Inflammatory macrophage treated with lipopolysaccharide for 1 hour (primary cell): ENCODE results near the gene DKKL1.

Experiments
- DNase-seq, 2 donors: peaks; one replicate each; pipeline ENCODE4 v3.0.0-alpha.2; 2020 to 2022

Gene DKKL1

GRCh38 chr19:49338023-49338677, 25.5 kb upstream of the DKKL1 start:
- DNase-seq: no peak

DNA sequence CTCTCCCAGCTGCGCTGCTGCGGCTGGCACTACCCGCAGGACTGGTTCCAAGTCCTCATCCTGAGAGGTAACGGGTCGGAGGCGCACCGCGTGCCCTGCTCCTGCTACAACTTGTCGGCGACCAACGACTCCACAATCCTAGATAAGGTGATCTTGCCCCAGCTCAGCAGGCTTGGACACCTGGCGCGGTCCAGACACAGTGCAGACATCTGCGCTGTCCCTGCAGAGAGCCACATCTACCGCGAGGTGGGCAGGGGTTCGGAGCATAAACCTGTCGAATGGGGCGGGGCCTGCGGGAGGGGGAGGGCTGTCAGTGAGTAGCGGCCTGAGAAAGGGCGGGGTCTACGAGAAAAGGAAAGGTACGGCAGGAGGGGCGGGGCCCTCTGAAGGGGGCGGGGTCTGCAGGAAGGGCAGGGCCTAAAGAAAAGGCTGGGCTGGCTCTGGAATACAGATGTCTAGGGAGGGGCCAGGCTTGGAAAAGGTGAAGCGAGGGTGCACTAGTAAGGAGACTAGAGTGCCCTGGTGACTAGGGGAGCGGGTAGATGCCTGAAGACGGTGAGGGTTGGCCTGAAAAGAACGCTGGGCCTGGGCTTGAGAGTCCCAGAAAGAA, 24.9 kb upstream of the DKKL1 start:
- DNase-seq: no peak

- no peak for DNase-seq
Measured at GRCh38 chr19:49339301-49340068, 24.2 kb upstream of the DKKL1 start.

- DNase-seq: peak in 1 of 2 donors; percentile 26
Measured at GRCh38 chr19:49340069-49340864, 23.4 kb upstream of the DKKL1 start.

- DNase-seq: no peak
Measured at GRCh38 chr19:49340865-49341718, 22.6 kb upstream of the DKKL1 start.

DNA sequence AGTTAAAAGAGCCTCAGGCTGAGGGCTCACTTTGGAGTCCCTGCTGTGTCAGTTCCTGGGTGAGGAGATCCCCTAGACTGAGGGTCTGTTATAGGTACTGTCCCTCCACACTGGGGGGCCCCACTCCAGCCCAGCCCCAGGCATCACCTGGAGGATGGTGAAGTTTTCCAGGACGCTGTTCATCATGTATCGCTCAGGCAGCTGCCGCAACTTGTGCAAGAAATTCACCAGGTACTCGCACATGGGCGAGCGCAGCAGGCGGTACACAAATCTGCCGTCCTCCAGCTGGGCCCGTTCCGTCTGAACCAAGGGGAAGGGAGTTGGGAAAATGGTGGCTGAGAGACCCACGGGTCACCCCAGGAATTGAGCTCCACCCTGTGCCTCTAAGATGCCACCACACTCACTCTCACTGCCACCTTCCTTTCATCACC, 21.4 kb upstream of the DKKL1 start:
- DNase-seq: no peak

DNA sequence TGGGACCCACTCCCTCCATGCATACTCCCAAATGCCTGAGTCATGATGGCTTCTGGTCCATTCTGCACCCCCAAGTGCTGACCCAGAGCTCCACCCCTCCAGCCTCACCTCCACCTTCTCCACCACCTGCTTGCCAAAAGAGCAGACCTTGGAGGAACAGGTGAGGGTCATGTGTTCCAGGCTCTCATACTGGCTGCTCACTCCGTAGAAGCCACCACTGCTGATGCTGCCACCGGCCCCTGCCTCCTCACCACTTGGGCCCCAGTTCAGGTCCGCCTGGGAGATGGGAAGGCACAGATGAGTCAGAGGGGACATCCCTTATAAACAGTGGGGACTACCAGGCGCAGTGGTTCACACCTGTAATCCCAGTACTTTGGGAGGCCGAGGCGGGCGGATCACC, 20.6 kb upstream of the DKKL1 start:
- DNase-seq: no peak

DNA sequence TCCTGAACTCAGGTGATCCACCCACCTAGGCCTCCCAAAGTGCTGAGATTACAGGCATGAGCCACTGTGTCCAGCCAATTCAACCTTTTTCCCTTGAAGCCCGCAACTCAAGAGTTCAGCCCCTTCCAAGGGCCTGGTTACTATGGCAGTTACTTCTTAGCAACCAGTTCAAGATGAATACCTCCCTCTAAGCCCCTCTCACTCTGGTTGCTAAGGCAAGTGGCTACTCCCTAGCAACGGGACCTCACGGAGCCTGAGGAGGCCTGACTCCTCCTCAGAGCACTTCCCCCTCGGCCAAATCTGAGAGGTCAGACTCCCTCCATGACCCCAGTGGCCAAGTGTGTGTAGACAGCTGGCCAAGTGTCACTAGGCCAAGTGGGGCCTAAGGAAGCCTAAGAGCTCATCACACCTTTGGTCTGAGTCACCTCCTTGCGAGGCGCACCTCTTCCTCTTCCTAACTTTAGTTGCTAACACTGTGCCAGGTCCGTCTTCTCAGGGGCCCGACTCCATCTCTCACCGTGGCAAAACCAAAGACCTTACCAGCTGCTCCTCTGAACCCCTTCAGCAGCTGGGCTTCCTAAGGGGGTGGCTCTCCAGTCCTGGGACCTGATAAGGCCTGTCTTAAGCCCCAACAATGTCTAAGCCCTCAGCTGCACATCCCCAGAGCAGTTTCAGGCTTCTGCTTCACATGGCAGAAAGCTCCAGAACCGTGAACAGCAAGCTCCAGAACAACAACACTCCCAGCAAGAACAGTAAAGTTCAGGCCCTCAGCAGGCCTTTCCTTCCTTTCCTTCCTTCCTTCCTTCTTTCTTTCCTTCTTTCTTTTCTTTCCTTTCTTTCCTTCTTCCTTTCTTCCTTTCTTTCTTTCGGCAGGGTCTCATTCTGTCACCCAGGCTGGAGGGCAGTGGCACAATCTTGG, 18.9 kb upstream of the DKKL1 start:
- no peak for DNase-seq

- no peak for DNase-seq
Measured at GRCh38 chr19:49347191-49347590, 16.5 kb upstream of the DKKL1 start.

DNA sequence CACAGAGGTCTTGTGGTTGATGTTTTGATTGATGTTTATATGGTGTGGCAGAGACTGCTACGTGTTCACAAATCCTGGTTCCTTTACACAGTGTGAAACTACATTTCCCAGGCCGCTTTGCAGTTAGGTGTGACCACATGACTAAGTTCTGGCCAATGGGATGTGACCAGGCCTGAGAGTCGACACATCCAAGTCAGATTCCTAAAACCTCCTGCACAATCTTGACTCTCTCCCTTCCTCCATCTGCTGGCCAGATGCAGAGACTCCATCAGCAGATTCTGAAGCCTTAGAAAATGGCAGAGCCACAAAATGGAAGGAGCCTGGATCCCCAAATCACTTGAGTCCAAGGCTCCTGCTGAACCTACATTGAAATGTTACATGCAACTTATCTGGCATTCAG, 15.8 kb upstream of the DKKL1 start:
- peak; percentile 16 to 33 for DNase-seq

GRCh38 chr19:49348305-49349189, 15.1 kb upstream of the DKKL1 start:
- DNase-seq: no peak

- DNase-seq: no peak
Measured at GRCh38 chr19:49349567-49349966, 14.1 kb upstream of the DKKL1 start.

- peak; percentile 35 to 46 for DNase-seq
Measured at GRCh38 chr19:49355909-49356353, 7.7 kb upstream of the DKKL1 start.

DNA sequence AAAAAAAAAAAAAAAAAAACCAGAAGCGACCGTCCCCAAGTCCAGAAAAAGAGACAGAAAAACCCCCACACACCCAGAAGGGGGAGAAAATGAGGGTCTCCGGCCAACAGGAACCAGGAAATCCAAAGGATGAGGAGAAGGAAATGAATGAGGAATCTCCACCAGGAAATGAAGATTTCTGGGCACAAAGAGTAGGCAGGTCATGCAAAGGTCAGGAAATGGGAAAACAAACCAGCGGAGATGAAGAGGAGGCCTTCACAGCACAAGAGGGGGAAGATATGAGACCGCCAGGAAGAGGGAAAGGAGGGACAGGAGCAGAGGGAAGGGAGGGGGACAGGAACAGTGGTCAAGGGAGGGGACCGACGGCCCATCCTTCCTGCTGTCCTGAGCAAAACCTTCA, 7.3 kb upstream of the DKKL1 start:
- DNase-seq: no peak

DNA sequence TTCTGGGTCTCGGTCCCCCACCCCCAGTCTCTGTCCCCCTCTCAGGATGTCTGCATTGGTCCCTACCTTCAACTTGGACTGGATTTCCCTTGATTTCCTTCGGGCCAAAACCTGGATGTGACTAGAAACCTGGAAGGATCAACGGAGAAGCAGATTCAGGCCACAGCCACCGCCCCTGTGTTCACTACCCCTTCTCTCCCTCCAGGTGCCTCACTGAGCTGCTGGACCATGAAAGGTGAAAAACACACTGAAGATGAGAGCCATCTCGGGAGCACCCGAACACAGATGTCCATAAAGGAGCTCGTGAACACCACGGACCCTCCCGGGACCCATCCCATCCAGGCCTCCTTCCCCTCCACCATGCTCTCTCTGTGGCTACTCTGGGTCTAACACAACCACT, 6.5 kb upstream of the DKKL1 start:
- DNase-seq: no peak

DNA sequence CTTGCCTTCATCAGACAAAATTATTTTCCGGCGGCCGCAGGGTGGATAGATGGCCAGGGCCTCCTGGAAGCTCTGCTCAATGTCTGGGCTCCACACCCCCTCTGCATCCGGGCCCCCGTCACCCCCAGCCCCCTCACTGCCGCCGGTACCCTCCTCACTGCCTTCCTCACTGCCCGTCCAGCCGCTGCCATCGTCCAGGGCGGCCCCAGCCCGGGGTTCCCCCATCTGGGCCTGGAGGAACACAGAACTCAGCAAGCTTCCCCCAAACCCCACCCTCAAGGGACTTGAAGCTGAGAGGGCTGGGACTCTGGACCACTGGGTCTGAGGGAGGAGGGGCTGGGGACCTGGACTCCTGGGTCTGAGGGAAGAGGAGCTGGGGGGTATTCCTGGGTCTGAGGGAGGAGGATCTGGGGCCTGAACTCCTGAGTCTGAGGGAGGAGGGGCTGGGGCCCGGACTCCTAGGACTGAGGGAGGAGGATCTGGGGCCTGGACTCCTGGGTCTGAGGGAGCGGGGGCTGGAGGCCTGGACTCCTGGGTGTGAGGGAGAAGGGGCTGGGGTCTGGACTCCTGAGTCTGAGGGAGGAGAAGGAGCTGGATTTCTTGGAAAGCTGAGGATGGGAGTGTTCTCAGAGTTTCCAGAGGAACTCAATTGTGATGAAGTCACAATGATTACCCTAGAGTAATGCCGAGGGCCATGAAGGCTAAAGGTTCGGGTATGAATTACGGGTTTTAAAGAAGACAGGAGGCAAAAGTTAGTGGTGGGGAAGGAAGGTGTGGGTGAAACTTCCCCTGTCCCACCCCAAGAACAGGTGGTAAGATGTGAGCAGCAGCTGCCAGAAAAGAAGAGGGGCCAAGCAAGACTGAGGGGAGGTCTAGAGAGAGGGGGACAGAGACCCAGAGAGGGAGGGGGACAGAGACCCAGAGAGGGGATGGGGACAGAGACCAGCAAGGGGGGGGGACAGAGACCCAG, 3.5 kb upstream of the DKKL1 start:
- peak in 1 of 2 donors; percentile 31 for DNase-seq

DNA sequence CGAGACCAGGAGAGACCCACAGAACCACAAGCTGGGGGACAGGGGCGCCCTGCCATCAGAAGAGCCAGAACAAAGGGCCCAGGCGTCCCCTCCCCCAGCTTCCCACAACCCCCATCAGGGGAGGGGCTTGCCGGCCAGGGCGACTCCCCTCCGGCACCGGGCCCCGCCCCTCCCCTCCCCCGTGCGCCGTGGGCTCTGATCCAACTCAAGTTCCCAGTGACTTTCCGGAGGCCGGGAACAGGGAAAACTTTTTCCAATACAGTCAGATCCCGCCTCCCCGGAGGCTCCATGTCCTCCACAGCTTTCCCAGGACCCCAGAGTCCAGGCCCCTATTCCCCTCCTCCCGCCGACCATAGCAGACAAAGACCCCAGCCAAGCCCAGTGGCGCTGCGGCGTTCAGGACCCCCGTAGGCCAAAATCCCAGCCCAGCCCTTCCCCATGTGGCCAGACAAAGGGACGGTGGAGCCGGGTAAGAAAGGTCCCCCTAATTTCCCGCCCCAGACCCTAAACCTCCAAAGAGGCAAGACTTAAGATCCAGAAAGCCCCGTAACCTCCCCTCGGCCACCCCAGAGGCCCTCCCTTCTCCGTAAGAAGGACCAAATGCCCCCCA, 2.1 kb upstream of the DKKL1 start:
- no peak for DNase-seq
